ENCODE results near the gene LCN10. TPM values are rescaled to one million over a fixed set of nuclear protein-coding genes. Genes with fewer than 3 reads are reported as not detected.

Gene LCN10
- total RNA-seq, 1 experiment from 2014 or later: not detected

DNA sequence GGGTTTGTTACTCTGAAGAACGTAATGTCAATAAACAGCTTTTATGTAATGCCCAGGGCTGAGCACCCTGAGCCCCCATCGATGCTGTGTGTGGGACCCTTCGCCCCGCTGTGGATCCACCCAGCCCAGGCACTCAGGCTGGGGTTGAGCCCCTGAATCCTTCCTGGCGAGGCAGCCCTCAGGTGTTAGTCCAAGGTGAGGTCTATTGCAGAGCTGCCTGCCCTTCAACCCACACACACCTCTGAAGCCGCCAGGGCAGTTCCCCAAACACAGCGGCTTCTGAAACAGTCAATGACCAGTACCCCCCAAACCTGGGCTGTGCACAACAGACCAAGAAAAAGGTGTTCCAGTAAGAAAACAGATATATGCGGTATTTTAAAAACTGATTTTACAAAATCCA lies 18.8 kb downstream of the LCN10 start:
- no TSS peak for BruUV-seq (replicated peaks)
- no peak for DNase-seq
- intact Hi-C loops (cut with micrococcal nuclease): no loop called here
- ChIA-PET CTCF (no interaction called here), POLR2A (ENCODE audit: unreplicated experiment) (no interaction called here)
- peaks cover 34% of the 10 kb centered on the region for H3K36me3 ChIP-seq (ENCODE audit: low read depth, low read length)
- no peak overlapping the region for H3K9ac ChIP-seq (ENCODE audit: low read length)
- no peak for ATAC-seq
- no peak overlapping the region for H3K27ac ChIP-seq (ENCODE audit: low read length)
- H3K27me3 ChIP-seq (ENCODE audit: low read length): no peaks in the 10 kb centered on the region
- peaks cover 52% of the 10 kb centered on the region for H4K20me1 ChIP-seq (ENCODE audit: low read length)
- H3K9me3 ChIP-seq (ENCODE audit: low read length): no peaks in the 10 kb centered on the region
- H3F3A ChIP-seq (ENCODE audit: low read length, unreplicated experiment): peaks cover 21% of the 10 kb centered on the region
- no peak overlapping the region for H3K4me2 ChIP-seq (ENCODE audit: low read length)
- no peak overlapping the region for H2AFZ ChIP-seq (ENCODE audit: low read length)
- H3K9me2 ChIP-seq (replicated peaks; ENCODE audit: low read length): no peaks in the 10 kb centered on the region
- peaks cover 53% of the 10 kb centered on the region for H3K79me2 ChIP-seq (ENCODE audit: low read length)
- no peak overlapping the region for H3K4me3 ChIP-seq (ENCODE audit: low read length)
- peaks cover 17% of the 10 kb centered on the region for H3K4me1 ChIP-seq (ENCODE audit: insufficient read depth, low read length)
- no peak for TF ChIP-seq EZH2phosphoT487 (IDR thresholded peaks at IDR 0.05; ENCODE audit: borderline replicate concordance, low read length)
- TF ChIP-seq EZH2 (IDR thresholded peaks at IDR 0.05; ENCODE audit: low read length, unreplicated experiment): no peak
- TF ChIP-seq, protein P1, sequence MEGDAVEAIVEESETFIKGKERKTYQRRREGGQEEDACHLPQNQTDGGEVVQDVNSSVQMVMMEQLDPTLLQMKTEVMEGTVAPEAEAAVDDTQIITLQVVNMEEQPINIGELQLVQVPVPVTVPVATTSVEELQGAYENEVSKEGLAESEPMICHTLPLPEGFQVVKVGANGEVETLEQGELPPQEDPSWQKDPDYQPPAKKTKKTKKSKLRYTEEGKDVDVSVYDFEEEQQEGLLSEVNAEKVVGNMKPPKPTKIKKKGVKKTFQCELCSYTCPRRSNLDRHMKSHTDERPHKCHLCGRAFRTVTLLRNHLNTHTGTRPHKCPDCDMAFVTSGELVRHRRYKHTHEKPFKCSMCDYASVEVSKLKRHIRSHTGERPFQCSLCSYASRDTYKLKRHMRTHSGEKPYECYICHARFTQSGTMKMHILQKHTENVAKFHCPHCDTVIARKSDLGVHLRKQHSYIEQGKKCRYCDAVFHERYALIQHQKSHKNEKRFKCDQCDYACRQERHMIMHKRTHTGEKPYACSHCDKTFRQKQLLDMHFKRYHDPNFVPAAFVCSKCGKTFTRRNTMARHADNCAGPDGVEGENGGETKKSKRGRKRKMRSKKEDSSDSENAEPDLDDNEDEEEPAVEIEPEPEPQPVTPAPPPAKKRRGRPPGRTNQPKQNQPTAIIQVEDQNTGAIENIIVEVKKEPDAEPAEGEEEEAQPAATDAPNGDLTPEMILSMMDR (conservative IDR thresholded peaks at IDR 0.05; ENCODE audit: low read depth, low read length): no peak

- H3K9me3 ChIP-seq (ENCODE audit: low read length): no peaks in the 10 kb centered on the region
- no peak for DNase-seq
- no TSS peak for BruUV-seq (replicated peaks)
- POLR2A ChIA-PET (ENCODE audit: unreplicated experiment): no interaction called here
- TF ChIP-seq, protein P1 (conservative IDR thresholded peaks at IDR 0.05; ENCODE audit: low read depth, low read length): no peak
- TF ChIP-seq EZH2phosphoT487 (IDR thresholded peaks at IDR 0.05; ENCODE audit: borderline replicate concordance, low read length) (no peak), EZH2 (IDR thresholded peaks at IDR 0.05; ENCODE audit: low read length, unreplicated experiment) (no peak)
- no peak overlapping the region for H3K9ac ChIP-seq (ENCODE audit: low read length)
- no peak overlapping the region for H2AFZ ChIP-seq (ENCODE audit: low read length)
- H3K27ac ChIP-seq (ENCODE audit: low read length): no peak overlapping the region
- peaks cover 48% of the 10 kb centered on the region for H3K79me2 ChIP-seq (ENCODE audit: low read length)
- H3K4me3 ChIP-seq (ENCODE audit: low read length): no peak overlapping the region
- peaks cover 15% of the 10 kb centered on the region for H3K4me1 ChIP-seq (ENCODE audit: insufficient read depth, low read length)
- H3K36me3 ChIP-seq (ENCODE audit: low read depth, low read length): peaks cover 34% of the 10 kb centered on the region
- ATAC-seq: no peak
- intact Hi-C loops (cut with micrococcal nuclease): no loop called here
- H3K4me2 ChIP-seq (ENCODE audit: low read length): no peak overlapping the region
- H4K20me1 ChIP-seq (ENCODE audit: low read length): peaks cover 52% of the 10 kb centered on the region
- CTCF ChIA-PET: no interaction called here
- no peaks in the 10 kb centered on the region for H3K27me3 ChIP-seq (ENCODE audit: low read length)
- no peaks in the 10 kb centered on the region for H3K9me2 ChIP-seq (replicated peaks; ENCODE audit: low read length)
- H3F3A ChIP-seq (ENCODE audit: low read length, unreplicated experiment): peaks cover 21% of the 10 kb centered on the region
Observed at GRCh38 chr9:136723362-136723976, 19.3 kb downstream of the LCN10 start.

GRCh38 chr9:136722969-136723356 lies 19.8 kb downstream of the LCN10 start:
- intact Hi-C loops (cut with micrococcal nuclease): no loop called here

More at GRCh38 chr9:136722969-136723356, 19.8 kb downstream of the LCN10 start:
- TF ChIP-seq EZH2 (IDR thresholded peaks at IDR 0.05; ENCODE audit: low read length, unreplicated experiment) (no peak), EZH2phosphoT487 (IDR thresholded peaks at IDR 0.05; ENCODE audit: borderline replicate concordance, low read length) (no peak)
- TF ChIP-seq, protein P1 (conservative IDR thresholded peaks at IDR 0.05; ENCODE audit: low read depth, low read length): no peak
- Histone ChIP-seq H3K36me3 (ENCODE audit: low read depth, low read length) (peaks cover 34% of the 10 kb centered on the region), H3F3A (ENCODE audit: low read length, unreplicated experiment) (peaks cover 21% of the 10 kb centered on the region), H3K9me3 (ENCODE audit: low read length) (no peaks in the 10 kb centered on the region), H3K9ac (ENCODE audit: low read length) (no peak overlapping the region), H3K4me2 (ENCODE audit: low read length) (no peak overlapping the region), H3K4me1 (ENCODE audit: insufficient read depth, low read length) (peaks cover 15% of the 10 kb centered on the region), H3K27ac (ENCODE audit: low read length) (no peak overlapping the region), H4K20me1 (ENCODE audit: low read length) (peaks cover 52% of the 10 kb centered on the region), H2AFZ (ENCODE audit: low read length) (no peak overlapping the region), H3K9me2 (replicated peaks; ENCODE audit: low read length) (no peaks in the 10 kb centered on the region), H3K4me3 (ENCODE audit: low read length) (no peak overlapping the region), H3K79me2 (ENCODE audit: low read length) (peaks cover 44% of the 10 kb centered on the region), H3K27me3 (ENCODE audit: low read length) (no peaks in the 10 kb centered on the region)
- BruUV-seq (replicated peaks): no TSS peak
- POLR2A ChIA-PET (ENCODE audit: unreplicated experiment): no interaction called here
- CTCF ChIA-PET: no interaction called here
- DNase-seq: peak; percentile 5
- no peak for ATAC-seq

All from PC-3 (cell line).